Stimulated activated CD4-positive, alpha-beta T cell treated with anti-CD3 and anti-CD28 coated beads, Interleukin-1b, Interleukin-23, amount 100 ng/mL, for 48 hours (primary cell): Measurements from ENCODE around the gene USP48.
"Not testable (repeated sequence)": the region's sequence is repeated elsewhere in the genome, so short reads cannot be mapped to it uniquely, and the experiment has no call there.

Experiments used
- DNase-seq: peaks from one replicate; pipeline ENCODE4 v3.0.0-alpha.2; 2020

Gene USP48

DNA sequence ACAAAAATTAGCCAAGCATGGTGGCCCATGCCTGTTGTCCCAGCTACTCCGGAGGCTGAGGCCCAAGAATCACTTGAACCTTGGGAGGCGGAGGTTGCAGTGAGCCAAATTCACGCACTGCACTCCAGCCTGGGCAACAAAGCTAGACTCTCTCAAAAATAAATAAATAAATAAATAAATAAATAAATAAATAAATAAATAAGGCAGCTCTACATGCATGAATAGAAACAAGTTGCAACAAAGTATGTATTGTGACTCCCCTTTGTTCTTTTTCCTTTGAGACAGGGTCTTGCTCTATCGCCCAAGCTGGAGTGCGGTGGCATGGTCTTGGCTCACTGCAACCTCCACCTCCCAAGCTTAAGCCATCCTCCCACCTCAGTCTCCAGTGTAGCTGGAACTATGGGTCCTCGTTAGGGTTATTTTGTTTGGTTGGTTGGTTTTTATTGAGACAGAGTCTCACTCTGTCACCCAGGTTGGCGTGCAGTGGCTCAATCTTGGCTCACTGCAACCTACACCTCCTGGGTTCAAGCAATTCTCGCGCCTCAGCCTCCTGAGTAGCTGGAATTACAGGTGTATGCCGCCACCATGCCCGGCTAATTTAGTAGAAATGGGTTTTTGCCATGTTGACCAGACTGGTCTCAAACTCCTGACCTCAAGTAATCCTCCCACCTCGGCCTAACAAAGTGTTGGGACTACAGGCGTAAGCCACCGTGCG is 8.0 kb downstream of the USP48 start:
- no peak for DNase-seq

DNA sequence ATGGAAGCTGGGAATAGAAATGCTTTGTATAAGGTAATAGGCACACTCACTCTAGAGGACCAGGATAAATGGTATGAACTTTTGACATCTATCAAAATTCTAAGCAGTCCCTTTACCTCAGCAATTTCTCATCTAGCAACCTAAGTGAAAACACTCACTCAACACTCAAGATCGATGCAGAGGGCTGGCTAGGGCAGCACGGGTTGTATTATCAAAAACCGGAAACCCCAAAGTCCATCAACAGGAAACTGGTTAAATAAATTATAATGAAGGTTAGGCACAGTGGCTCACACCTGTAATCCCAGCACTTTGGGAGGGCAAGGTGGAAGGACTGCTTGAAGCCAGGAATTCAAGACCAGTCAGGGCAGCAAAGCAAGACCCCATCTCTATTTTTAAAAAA is 9.4 kb downstream of the USP48 start:
- DNase-seq = no peak

DNA sequence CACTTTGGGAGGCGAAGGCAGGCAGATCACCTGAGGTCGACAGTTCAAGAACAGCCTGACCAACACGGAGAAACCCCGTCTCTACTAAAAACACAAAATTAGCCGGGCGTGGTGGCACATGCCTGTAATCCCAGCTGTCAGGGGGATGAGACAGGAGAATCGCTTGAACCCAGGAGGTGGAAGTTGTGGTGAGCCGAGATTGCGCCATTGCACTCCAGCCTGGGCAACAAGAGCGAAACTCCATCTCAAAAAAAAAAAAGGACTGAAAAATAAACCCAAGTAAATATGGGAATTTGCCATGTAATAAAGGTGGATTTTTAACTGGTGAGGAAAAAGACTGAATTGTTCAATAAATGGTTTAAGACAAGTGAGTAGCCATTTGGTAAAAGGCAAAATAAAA is 11.3 kb downstream of the USP48 start:
- not testable (repeated sequence) for DNase-seq

DNA sequence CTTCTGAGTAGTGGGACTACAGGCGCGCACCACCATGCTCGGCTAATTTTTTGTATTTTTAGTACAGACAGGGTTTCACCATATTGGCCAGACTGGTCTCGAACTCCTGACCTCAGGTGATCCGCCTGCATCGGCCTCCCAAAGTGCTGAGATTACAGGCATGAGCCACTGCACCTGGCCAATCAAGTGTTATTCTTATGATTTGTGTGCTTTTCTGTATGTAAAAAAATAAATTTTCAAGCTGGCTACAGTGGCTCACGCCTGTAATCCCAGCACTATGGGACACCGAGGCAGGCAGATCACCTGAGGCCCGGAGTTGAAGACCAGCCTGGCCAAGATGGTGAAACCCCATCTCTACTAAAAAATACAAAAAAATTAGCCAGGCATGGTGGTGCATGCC is 12.3 kb downstream of the USP48 start:
- not testable (repeated sequence) for DNase-seq

DNA sequence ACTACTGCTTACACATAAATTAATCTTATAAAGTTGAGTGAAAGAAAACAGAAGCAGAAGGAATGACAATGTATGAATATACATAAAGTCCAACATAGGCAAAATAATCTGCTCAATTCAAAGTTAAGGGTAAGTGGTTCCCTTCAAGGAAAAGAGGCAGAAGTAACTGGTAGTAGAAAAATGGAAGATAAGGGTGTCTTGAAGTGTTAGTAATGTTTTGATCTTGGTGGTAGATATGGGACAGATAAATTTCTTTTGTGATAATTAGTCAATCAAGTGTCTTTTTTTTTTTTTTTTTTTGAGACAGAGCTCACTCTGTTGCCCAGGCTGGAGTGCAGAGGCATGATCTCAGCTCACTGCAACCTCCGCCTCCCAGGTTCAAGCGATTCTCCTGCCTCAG is 12.7 kb downstream of the USP48 start:
- DNase-seq = no peak

DNA sequence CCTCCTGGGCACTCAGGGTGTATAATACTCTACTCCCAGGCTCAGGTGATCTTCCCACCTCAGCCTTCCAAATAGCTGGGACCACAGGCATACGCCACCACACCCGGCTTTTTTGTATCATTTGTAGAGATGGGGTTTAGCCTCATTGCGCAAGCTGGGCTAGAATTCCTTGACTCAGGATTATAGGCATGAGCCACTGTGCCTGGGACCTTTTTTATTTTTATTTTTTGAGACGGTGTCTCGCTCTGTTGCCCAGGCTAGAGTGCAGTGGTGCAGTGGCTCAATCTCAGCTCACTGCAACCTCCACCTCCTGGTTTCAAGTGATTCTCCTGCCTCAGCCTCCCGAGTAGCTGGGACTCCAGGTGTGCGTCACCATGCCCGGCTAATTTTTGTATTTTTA is 15.8 kb downstream of the USP48 start:
- not testable (repeated sequence) for DNase-seq

DNA sequence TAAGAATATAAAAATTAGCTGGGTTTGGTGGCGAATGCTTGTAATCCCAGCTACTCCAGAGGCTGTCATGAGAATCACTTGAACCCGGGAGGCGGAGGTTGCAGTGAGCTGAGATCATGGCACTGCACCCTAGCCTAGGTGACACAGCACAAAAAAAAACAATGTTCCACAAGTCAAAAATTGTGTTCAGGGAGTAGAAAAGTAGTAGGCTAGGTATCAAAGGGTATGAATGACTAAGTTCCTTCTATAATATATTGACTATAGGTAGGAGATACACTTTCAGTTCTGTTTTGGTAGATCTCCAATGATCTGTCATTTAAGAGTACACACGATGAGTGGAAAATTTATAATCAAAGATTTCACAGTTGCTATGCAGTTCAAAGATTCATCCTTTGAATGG is 16.7 kb downstream of the USP48 start:
- no peak for DNase-seq

DNA sequence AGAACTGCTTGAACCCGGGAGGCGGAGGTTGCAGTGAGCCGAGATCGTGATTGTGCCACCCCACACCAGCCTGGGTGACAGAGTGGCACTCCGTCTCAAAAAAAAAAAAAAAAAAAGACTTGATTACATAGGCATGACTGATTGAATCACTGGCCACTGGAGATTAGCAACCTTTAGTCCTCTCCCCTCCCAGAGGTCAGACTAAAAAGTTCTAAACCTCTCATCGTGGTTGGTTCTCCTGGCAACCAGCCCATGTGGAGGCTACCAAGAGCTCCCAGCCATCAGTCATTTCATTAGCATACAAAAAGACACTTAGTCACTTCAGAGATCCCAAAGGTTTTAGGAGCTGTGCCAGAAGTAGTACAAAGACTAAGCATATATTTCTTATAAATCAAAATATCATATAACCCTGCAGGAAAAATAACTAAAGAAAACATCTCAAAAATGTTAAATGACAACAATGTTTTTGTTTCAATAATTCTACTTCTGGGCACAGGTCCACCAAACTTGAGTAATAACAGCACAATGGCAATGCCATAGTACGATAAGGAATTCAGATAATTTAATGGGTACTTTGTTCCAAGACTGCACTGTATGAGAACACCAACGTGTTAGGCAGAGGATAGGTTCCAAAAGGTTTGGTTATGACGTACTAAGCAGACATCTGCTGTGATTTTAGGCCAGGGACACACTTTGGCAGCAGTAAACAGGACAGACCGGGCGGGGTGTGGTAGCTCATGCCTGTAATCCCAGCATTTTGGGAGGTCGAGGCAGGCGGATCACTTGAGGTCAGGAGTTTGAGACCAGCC is 18.1 kb downstream of the USP48 start:
- peak; percentile 31 for DNase-seq

DNA sequence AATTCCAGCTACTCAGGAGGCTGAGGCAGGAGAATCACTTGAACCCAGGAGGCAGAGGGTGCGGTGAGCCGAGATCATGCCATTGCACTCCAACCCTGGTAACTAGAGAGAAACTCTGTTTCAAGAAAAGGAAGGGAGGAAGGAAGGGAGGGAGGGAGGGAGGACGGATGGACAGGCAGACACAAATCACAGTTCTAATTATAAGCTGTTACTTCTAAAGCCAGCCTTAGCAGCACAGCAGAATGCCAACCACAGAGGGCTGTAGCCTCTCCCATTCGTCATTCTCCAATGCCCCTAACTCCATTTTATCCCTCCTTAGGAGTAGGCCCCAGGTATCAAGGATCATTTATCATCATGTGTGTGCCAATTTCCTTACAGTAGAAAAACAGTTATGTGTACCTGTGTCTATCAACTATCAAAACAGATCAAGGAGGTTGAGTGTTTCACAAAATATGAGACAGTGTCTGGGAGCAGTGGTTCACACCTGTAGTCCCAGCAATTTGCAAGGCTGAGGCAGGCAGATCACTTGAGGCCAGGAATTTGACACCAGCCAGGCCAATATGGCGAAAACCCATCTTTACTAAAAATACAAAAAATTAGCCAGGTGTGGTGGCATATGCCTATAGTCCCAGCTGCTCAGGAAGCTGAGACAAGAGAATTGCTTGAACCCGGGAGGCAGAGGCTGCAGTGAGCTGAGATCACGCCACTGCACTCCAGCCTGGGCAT is 19.1 kb downstream of the USP48 start:
- DNase-seq = no peak

DNA sequence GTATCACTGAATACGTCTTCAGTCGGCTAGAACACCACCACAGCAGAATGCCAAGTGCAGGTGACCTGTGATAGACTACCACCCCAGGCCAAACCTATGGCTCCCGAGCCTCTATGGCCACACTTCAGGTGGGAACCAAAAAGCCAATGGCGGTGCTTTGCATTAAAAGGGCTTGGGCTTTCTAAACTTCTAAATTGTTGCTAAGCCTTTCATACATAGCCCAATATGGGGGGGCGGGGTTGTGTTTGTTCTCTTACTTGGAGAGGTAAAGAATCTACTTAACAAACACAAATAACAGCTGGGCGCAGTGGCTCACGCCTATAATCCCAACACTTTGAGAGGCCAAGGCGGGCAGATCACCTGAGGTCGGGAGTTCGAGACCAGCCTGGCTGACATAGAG is 19.7 kb downstream of the USP48 start:
- no peak for DNase-seq

DNA sequence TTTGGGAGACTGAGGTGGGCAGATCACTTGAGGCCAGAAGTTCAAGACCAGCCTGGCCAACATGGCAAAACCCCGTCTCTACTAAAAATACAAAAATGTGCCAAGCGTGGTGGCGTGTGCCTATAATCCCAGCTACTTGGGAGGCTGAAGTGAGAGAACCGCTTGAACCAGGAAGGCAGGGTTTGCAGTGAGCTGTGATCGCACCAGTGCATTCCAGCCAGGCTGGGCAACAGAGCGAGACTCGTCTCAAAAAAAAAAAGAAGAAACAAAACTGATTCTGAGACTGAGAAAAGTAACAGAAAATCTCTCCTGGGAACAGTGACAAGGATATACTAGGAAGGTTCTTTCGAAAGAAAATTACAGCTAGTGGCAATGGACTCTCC is 20.9 kb downstream of the USP48 start:
- DNase-seq = no peak

DNA sequence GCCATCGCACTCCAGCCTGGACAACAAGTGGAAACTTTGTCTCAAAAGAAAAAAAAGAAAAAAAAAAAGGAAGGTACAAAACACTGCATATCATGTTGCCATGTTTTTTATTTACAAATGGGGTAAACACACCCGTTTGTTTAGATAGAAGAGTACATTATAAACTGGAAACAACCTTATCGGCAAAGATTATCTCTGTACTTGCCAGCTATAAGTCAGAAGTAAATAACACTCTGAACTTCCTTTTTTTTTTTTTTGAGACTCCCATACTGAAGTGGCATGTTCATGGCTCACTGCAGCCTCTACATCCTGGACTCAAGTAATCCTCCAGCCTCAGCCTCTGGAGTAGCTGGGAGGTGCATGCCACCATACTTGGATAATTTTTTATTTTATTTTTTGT is 21.9 kb downstream of the USP48 start:
- DNase-seq = no peak

DNA sequence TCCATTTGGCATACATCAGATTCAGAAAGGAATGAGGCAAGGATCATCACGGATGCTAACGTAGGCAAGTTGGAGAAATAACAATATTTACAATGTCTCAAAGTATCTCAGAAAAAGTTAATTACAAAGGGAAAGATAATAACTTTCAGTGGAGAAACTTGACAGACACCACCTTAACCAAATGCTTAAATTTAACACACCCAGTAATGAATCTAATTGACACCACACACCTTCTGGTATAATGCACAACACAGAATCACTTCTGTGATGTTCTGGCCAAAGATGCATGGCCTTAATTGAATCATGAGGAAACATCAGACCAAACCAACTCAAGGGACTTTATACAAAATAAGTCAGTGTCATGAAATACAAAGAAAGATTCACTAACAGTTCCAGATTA is 23.1 kb downstream of the USP48 start:
- DNase-seq = no peak

DNA sequence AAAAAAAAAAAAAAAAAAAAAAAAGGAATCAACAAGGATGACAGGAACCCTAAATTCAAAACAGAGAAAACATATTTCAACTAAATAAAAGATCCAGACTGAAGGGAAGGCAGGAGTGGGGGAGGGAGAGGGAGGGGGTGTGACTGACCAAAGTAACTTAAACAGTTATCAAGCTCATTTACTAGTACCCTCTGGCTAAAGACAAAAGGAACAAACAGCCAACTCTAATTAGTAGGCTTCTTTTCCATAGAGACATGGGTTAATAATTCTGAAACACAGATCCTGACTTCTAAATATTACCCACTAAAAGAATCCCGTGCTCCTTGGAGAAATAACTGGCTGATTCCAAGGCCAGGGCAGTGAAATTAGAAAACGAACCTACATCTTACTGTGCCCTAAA is 23.8 kb downstream of the USP48 start:
- no peak for DNase-seq

DNA sequence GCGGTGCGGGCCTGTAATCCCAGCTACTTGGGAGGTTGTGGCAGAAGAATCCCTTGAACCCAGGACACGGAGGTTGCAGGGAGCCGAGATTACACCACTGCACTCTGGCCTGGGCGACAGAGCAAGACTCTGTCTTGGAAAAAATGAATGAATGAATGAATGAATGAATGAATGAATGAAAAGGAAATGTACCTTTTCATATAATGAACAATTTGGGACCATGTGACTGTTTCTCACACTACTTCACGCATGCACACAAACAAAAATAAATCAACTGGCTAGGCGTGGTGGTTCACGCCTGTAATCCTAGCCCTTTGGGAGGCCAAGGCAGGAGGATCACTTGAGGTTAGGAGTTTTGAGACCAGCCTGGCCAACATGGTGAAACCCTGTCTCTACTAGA is 24.3 kb downstream of the USP48 start:
- no peak for DNase-seq

DNA sequence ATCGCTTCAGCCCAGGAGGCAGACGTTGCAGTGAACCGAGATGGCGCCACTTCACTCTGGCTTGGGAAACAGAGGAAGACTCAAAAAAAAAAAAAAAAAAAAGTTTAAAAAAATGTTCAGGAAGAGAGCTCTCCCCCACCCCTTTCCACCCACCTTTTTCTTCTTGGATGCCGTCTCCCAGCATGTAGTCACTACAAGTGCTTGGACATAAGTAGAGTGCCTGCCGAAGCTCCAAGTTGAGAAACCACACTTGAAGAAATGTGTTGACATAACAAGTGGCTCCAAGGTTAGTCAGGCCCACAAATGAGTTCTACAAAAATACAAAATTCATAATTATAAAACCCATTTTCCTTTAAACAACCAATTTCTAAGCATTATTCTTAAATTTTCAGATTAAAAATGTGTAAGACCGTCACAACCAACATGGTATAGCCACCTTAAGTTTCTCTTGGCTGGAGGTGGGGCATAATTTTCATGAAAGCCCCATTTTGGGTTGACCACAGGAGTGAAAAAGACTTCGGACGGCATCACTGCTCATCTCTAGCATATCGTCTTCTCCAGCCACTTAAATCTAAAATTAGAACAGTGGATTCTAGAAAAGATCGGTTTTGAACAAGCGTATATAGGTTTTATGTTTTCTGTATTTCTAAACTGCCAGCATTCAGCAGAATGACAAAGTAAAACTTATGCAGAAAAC is 26.4 kb downstream of the USP48 start:
- DNase-seq = no peak

DNA sequence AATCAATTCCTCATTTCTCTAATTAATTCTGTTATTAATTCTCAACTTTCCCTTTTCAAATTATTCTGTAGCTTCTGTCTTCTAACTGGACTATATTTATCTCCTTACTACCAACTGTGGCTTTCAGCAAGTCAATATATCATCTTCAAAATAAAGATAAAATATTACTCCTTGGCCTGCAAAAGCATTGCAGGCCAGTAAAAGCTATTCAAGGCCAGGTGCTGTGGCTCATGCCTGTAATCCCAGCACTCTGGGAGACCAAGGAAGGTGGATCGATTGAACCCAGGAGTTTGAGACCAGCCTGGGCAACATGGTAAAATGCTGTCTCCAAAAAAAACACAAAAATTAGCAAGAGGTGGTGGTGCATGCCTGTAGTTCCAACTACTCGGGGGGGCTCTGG is 27.9 kb downstream of the USP48 start:
- DNase-seq = no peak

DNA sequence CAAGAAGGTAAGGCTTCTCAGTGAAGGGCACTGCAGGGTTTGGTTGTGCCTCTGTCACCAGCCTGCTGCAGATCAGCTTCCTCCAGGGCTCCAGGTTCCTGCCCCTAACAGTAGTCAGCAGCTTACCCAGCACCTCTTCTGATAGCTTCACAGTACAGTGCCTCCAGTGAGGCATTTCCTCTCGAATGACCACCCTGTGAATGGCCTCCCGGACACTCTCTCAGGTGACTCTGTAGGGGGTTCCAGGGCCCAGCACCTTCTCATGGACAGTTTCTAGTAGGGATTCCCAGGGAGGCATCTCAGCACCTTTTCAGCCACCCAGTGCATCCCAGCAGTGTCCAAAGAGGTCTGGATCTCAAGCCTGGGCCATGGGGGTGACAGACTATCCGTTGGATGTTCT is 28.4 kb downstream of the USP48 start:
- DNase-seq = no peak

DNA sequence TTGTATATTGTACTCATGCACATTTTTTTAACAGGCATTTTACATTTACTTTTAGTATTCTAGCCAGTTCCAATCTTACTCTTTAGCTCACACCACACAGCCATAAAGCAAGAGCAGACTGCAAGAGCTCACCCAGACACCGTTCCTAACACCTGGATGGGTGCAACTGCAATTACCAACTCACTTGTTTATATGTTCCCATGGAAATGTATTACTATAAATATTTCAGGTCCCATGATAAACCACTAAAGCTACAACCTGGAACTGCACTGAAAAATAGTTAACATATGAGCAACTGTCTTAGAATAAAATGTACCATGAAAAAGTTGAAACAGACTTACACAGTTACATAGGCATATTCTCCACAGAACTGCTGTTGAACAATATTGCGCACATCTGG is 30.8 kb downstream of the USP48 start:
- no peak for DNase-seq

DNA sequence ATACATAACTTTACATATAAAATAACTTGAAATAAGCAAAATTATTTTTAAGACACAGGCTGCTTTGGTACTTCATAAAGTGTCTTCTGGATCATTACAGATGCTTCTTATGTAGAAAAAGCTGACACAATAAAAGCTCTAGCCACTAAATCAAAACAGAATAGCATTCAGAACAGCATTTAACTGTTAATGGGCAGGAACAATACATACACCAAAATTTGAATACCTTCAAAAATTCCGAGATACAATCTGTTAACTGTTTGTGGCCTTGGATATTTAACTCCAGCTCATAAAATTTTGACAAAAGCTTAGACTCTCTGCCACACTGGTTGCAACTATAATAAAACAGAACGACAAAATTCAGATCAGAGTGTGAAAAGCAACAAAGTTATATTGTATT is 31.7 kb downstream of the USP48 start:
- DNase-seq = no peak

DNA sequence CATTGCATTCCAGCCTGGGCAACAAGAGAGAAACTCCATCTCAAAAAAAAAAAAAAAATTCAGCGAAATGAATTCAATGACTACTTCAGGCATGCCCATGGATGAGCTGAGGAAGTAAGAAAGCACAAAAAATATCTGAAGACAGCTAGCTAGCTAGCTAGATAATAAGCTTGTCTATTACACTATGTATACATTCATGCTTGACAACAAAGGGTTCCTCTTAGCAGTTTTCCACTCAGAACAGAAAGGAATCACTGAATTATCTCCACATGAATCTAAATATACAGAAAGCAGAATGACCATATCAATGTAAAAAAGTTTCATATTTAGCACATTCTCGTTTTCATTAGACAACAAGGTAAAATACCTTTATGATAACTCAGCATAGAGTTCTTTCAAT is 32.1 kb downstream of the USP48 start:
- no peak for DNase-seq

DNA sequence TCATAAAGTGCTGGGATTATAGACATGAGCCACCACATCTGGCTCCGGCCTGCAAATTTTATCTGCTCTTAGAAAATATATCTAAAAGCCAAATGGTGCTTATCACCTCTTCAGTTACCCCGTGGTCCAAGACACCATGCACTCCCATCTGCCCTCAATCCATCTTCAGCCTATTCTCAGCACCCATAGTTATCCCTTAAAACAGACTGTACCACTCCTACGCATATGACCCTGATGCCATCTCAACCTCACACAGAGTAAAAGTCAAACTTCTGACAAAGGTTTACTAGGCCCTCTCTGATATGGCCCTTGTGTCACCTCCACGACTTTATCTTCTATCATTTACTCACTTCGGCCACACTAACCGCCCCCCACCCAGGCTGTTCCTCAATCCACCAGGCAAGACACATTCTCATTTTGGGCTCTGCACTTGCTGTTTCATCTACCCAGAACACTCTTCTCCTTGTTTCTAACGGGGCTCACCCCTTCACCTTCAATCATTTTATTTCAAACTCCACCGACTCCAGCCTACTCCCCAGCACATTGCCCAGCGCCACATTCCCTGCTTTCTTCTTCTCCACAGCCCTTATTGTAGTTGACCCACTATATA is 33.0 kb downstream of the USP48 start:
- no peak for DNase-seq

DNA sequence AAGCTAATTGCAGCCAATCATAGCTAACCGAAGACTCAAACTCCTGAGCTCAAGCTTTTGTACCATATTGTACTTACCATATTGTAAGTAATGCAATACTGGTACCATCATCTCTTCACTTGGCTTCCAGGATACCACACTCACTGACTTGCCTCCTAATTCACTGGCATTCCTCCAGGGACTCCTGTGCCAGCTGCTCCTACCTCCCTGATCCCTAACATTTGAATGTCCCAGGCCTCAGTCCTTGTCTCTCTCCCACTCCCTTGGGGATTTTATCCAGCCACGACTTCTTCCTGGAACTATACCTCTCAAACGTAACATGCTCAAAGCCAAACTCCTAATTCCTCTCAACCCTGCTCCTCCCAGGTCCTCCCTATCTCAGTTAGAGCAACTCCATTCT is 33.8 kb downstream of the USP48 start:
- DNase-seq = no peak
